Central memory CD8-positive, alpha-beta T cell (primary cell): ENCODE measurements around the gene FANCG.

Source experiments
- ATAC-seq: fragments of 150-1000 bp; cut with Tn5 transposase; replicated peaks from 2 replicates; pipeline ENCODE4 v1.10.0; 2022; ENCODE audit warnings: mild to moderate bottlenecking, moderate FRiP score, moderate number of reproducible peaks; ENCODE audit not compliant: poor library complexity, severe bottlenecking; ENCODE audit errors: extremely low read depth
- DNase-seq, 2 donors: peaks; one replicate each; pipeline ENCODE4 v3.0.0; 2021; ENCODE audit warnings: low spot score in 2 of 2
- H3K27ac Mint-ChIP-seq: one replicate; pipeline ENCODE4 v1.8.0; 2022; ENCODE audit warnings: low read depth, mild to moderate bottlenecking, moderate library complexity, mixed read lengths
- H3K27me3 Mint-ChIP-seq: one replicate; pipeline ENCODE4 v1.8.0; 2022; ENCODE audit warnings: mixed read lengths
- H3K36me3 Mint-ChIP-seq: one replicate; pipeline ENCODE4 v1.8.0; 2022; ENCODE audit warnings: mild to moderate bottlenecking, moderate library complexity, mixed read lengths; ENCODE audit not compliant: insufficient read depth
- H3K4me1 Mint-ChIP-seq: one replicate; pipeline ENCODE4 v1.8.0; 2022; ENCODE audit warnings: mixed read lengths
- H3K4me3 Mint-ChIP-seq: one replicate; pipeline ENCODE4 v1.8.0; 2022; ENCODE audit warnings: mild to moderate bottlenecking, moderate library complexity, mixed read lengths
- H3K9me3 Mint-ChIP-seq: one replicate; pipeline ENCODE4 v1.8.0; 2022; ENCODE audit warnings: mixed read lengths

Gene FANCG

DNA sequence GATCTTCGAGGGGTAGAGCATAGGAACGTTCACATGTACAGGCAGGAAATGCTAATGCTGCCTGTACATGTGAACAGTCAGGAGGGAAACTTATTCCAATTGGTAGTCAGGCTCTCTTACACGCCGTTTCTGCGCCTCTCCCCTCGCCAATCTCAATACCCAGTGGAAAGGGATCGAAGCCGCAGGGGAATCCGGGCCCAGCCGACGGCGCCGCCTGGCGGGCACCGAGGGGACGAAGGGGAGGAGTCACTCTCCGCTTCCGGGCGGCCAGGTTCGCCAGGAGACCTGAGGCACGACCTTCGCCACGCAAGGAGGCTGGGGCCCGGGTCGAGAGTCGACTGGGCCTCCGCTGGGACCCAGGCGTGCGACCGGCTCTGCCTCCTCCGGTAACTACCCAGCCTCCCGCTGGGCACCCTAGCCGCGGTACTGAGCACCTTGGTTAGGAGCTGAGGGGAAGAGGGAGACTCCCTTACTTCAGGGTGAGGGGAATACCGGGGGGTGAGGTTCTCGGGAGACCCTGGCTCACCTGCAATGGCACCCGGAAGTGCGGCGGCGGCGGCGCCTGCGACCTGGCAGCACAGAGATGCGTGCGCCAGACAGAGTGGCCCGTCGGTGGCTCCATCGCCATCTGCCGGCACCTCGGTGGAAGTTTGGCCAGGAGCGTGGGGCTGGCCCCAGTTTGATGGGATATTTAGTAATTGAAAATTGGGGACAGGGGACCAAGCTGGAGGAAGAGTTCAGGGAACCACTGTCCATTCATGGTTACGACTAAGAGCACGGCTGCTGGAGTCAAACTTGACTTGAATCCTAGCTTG is 16.5 kb upstream of the FANCG start, which contains the start of gene PIGO:
Gene PIGO, minus strand, starts transcription at position 557 of the 815 bp plus-strand sequence. CDS start 1,026 bp downstream, outside the sequence.
- H3K4me3 Mint-ChIP-seq = peak within 1 kb of the TSS; percentile 82
- ATAC-seq = peak; percentile 93
- H3K4me1 Mint-ChIP-seq = peaks cover 26% of the 10 kb centered on the region

DNA sequence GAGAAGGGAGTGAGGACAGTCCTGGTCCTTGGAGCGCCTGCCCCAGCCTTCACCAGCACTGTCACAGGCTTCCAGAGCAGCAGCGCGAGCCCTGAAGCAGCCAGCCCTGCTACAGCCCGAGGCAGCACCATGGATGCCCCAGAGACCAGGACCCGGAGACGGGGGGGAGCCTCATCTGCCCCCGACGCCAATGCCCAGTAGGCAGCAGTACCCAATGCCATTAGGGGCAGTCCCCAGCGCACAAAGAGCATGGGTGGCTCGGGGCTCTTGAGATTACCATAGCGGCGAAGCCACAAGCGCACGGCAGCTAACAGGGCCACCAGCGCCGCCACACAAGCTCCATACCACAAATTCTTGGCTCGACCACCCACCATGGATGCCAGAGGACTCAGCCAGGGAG is 11.8 kb upstream of the FANCG start:
- no peak for ATAC-seq
- Mint-ChIP-seq H3K27ac (no peak overlapping the region), H3K27me3 (no peaks in the 10 kb centered on the region), H3K9me3 (no peaks in the 10 kb centered on the region), H3K4me1 (peaks cover 20% of the 10 kb centered on the region), H3K36me3 (peaks cover 28% of the 10 kb centered on the region), H3K4me3 (no peak overlapping the region)
- DNase-seq = no peak

More for the DNA sequence above, 16.5 kb upstream of the FANCG start, which contains the start of gene PIGO:
- Mint-ChIP-seq H3K27me3 (no peaks in the 10 kb centered on the region), H3K36me3 (peaks cover 22% of the 10 kb centered on the region), H3K9me3 (no peaks in the 10 kb centered on the region), H3K27ac (peak within 1 kb of the TSS; percentile 93)
- peak; percentile 83 to 86 for DNase-seq

GRCh38 chr9:35089434-35089833 is 9.7 kb upstream of the FANCG start:
- H3K36me3 Mint-ChIP-seq = peaks cover 17% of the 10 kb centered on the region

DNA sequence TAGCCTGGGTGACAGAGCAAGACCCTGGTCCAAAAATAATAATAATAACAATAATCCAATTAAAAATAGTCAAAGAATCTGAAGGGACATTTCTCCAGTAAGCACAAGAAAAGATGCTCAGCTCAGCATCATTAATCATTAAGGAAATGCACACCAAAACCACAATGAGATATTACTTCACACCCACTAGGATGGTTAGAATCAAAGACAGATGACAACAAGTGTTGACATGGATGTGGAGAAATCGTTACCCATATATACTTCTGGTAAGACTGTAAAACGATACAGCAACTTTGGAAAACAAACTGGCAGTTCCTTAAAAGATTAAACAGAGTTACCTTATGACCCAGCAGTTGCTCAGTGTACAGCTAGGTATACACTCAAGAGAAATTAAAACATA is 5.3 kb upstream of the FANCG start:
- H3K36me3 Mint-ChIP-seq = peaks cover 16% of the 10 kb centered on the region
- no peaks in the 10 kb centered on the region for H3K27me3 Mint-ChIP-seq
- DNase-seq (no peak), ATAC-seq (peak; percentile 80)
- H3K9me3 Mint-ChIP-seq = no peaks in the 10 kb centered on the region
- H3K4me1 Mint-ChIP-seq = peaks cover 9% of the 10 kb centered on the region
- no peak overlapping the region for H3K4me3 Mint-ChIP-seq
- no peak overlapping the region for H3K27ac Mint-ChIP-seq

More at GRCh38 chr9:35089434-35089833, 9.7 kb upstream of the FANCG start:
- ATAC-seq (no peak), DNase-seq (no peak)
- no peaks in the 10 kb centered on the region for H3K9me3 Mint-ChIP-seq
- H3K4me3 Mint-ChIP-seq = no peak overlapping the region
- no peaks in the 10 kb centered on the region for H3K27me3 Mint-ChIP-seq
- H3K4me1 Mint-ChIP-seq = peaks cover 13% of the 10 kb centered on the region
- H3K27ac Mint-ChIP-seq = no peak overlapping the region

DNA sequence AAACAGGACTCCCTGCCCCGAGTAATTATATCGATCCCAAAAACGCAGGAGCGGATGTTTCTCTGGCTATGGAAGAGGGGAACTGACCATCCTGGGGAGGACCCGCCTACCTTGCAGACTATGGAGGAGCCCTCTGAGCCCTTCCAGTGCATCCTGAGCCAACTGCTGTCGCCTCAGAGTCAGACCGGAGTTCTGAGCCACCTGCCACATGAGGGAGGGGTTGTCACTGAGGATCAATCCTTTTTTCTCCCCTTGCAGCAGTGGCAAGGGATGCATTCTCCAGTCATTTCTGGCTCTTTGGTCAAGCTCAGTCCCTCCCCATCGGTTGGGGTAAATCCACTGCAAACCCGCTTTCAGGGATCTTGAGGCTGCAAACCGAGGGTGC is 709 bp downstream of the FANCG start:
- H3K27ac Mint-ChIP-seq = no peak overlapping the region
- DNase-seq = no peak
- ATAC-seq = no peak
- peak overlapping the region; percentile 92 for H3K4me3 Mint-ChIP-seq
- H3K4me1 Mint-ChIP-seq = peaks cover 31% of the 10 kb centered on the region
- no peaks in the 10 kb centered on the region for H3K9me3 Mint-ChIP-seq
- peaks cover 5% of the 10 kb centered on the region for H3K36me3 Mint-ChIP-seq
- no peaks in the 10 kb centered on the region for H3K27me3 Mint-ChIP-seq

- Mint-ChIP-seq H3K4me1 (peaks cover 37% of the 10 kb centered on the region), H3K27ac (no peak overlapping the region), H3K27me3 (no peaks in the 10 kb centered on the region), H3K4me3 (peak overlapping the region; percentile 92), H3K9me3 (no peaks in the 10 kb centered on the region), H3K36me3 (peaks cover 7% of the 10 kb centered on the region)
- no peak for DNase-seq
- no peak for ATAC-seq
Observed at GRCh38 chr9:35078066-35078465, 1.7 kb downstream of the FANCG start.

DNA sequence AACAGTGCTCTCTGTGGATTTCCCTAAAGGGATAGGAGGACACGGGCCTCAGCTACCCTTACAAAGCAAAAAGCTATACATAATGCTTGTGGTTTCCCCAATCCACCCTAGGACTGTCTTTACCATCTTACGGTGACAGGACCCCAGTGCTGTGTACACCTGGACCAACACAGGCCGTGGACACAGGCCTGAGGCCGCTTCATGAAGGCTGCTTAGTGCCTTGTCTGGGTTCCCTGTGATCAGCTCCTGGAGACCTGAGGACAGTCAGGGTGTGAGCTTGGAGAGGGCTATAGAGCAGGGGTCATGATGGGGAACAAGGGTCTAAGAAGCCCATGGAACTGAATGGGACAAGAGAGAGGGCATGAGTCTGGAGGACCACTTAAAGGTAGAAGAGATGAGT is 2.9 kb downstream of the FANCG start:
- Mint-ChIP-seq H3K4me1 (peaks cover 42% of the 10 kb centered on the region), H3K27ac (no peak overlapping the region), H3K4me3 (no peak overlapping the region), H3K9me3 (no peaks in the 10 kb centered on the region), H3K27me3 (no peaks in the 10 kb centered on the region), H3K36me3 (peaks cover 10% of the 10 kb centered on the region)
- no peak for ATAC-seq
- DNase-seq = no peak

GRCh38 chr9:35075358-35075757 is 4.4 kb downstream of the FANCG start:
- Mint-ChIP-seq H3K27me3 (no peaks in the 10 kb centered on the region), H3K36me3 (peaks cover 14% of the 10 kb centered on the region), H3K27ac (no peak overlapping the region), H3K4me1 (peaks cover 53% of the 10 kb centered on the region), H3K4me3 (no peak overlapping the region), H3K9me3 (no peaks in the 10 kb centered on the region)
- DNase-seq (no peak), ATAC-seq (no peak)

DNA sequence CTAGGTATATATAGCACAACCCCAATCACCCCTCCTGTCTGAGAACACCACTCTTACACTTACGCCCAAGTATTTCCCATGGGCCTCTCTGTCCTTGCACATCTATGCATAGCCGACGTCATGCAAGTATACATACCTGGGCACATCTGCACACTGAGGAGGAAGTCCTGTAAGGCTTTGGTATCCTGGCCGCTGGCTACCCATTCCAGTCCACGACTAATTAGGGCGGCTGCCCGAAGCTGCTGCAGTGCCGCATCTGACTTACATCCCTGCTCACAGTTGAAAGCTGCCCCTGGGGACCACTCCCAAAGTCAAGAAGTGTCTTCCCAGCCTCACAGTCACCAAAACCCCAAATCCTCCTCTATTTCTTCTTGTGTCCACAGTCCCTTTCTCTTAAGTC is 5.0 kb downstream of the FANCG start:
- peaks cover 53% of the 10 kb centered on the region for H3K4me1 Mint-ChIP-seq
- DNase-seq (no peak), ATAC-seq (no peak)
- H3K27me3 Mint-ChIP-seq = no peaks in the 10 kb centered on the region
- peaks cover 11% of the 10 kb centered on the region for H3K36me3 Mint-ChIP-seq
- H3K9me3 Mint-ChIP-seq = no peaks in the 10 kb centered on the region
- no peak overlapping the region for H3K27ac Mint-ChIP-seq
- no peak overlapping the region for H3K4me3 Mint-ChIP-seq

GRCh38 chr9:35074141-35074540 is 5.6 kb downstream of the FANCG start:
- DNase-seq (no peak), ATAC-seq (no peak)
- Mint-ChIP-seq H3K36me3 (peaks cover 15% of the 10 kb centered on the region), H3K9me3 (no peaks in the 10 kb centered on the region), H3K27ac (no peak overlapping the region), H3K4me3 (no peak overlapping the region), H3K27me3 (no peaks in the 10 kb centered on the region), H3K4me1 (peaks cover 56% of the 10 kb centered on the region)

DNA sequence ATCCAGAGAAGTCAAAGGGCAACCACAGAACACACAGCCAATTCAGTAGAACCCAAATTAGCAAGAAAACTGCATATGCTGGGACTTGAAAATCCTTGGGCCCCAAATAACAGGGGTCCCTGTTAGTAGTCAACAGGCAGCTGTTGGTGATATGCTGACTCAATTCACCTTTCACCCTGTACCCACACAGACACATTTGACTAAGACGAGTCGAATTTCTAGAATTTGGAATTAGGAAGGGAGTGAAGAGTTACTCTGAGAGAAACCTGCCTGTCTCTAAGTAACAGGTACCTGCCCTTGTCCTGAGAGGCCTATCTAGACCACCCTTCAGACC is 6.5 kb downstream of the FANCG start:
- no peak for DNase-seq
- Mint-ChIP-seq H3K9me3 (no peaks in the 10 kb centered on the region), H3K27me3 (no peaks in the 10 kb centered on the region), H3K36me3 (peaks cover 24% of the 10 kb centered on the region), H3K27ac (peak overlapping the region; percentile 94), H3K4me1 (peaks cover 56% of the 10 kb centered on the region), H3K4me3 (peak overlapping the region; percentile 83)
- no peak for ATAC-seq

- H3K4me1 Mint-ChIP-seq = peaks cover 56% of the 10 kb centered on the region
- H3K4me3 Mint-ChIP-seq = peak within 1 kb of the TSS; percentile 83
- H3K27ac Mint-ChIP-seq = peak within 1 kb of the TSS; percentile 94
- no peaks in the 10 kb centered on the region for H3K27me3 Mint-ChIP-seq
- H3K36me3 Mint-ChIP-seq = peaks cover 29% of the 10 kb centered on the region
- DNase-seq (peak; percentile 90 to 97), ATAC-seq (peak; percentile 93)
- no peaks in the 10 kb centered on the region for H3K9me3 Mint-ChIP-seq
Observed at GRCh38 chr9:35072461-35073278, 7.1 kb downstream of the FANCG start, which contains the start of gene VCP. Gene VCP, minus strand, starts transcription at chr9:35072625. Its CDS starts 272 bp downstream, at chr9:35072353.
